ENCODE results near the gene IFFO2.

DNA sequence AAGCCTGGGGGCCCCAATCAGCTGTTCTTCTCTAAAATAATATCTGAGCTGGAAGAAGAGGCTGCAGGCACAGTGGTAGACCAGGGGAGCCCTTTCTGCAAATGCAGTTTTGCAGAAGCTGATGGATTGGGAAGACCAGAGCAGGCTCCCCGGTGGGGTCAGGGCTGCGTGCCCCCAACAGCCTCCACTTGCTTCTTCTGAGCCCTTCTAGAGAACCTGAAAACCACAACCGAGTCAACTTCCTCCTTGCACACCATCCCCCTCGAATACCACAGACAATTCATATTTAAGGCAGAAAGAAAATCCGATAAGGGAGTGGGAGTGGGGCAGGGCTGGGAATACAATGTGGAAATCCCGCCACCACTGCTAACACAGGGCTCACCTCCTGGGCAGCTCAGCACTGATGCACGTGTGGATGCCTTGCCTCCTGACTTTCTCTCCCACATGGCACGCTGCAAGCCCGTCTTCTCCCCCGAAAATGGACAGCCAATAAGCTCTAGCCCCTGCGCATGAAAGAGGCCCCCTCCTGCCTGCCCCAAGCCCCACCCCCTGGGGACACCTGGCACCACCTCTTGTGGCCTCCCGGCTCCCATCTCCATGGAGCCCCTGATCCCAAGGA, 28.7 kb downstream of the IFFO2 start:
- TF ChIP-seq, protein P1, sequence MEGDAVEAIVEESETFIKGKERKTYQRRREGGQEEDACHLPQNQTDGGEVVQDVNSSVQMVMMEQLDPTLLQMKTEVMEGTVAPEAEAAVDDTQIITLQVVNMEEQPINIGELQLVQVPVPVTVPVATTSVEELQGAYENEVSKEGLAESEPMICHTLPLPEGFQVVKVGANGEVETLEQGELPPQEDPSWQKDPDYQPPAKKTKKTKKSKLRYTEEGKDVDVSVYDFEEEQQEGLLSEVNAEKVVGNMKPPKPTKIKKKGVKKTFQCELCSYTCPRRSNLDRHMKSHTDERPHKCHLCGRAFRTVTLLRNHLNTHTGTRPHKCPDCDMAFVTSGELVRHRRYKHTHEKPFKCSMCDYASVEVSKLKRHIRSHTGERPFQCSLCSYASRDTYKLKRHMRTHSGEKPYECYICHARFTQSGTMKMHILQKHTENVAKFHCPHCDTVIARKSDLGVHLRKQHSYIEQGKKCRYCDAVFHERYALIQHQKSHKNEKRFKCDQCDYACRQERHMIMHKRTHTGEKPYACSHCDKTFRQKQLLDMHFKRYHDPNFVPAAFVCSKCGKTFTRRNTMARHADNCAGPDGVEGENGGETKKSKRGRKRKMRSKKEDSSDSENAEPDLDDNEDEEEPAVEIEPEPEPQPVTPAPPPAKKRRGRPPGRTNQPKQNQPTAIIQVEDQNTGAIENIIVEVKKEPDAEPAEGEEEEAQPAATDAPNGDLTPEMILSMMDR (IDR thresholded peaks at IDR 0.05; ENCODE audit: low read depth, low read length, poor library complexity, severe bottlenecking): no peak
- no peak for TF ChIP-seq EZH2phosphoT487 (IDR thresholded peaks at IDR 0.05; ENCODE audit: borderline replicate concordance, low read length)

Measured in DOHH2 (cell line).